K562 (cell line): ENCODE data around the gene IL37. TPM values are rescaled to one million over a fixed set of nuclear protein-coding genes. Genes with fewer than 3 reads are reported as not detected.

ENCODE experiments used
- CREB3 ChIP-seq: fragments of 450-650 bp; conservative IDR thresholded peaks from 2 replicates; pipeline ENCODE4 v1.6.1; 2016; ENCODE audit warnings: missing genetic modification characterization, low read depth, mild to moderate bottlenecking, missing compliant biosample characterization, moderate library complexity
- DACH1 ChIP-seq: fragments of 450-650 bp; IDR thresholded peaks from 2 replicates; pipeline ENCODE4 v1.6.1; 2018; ENCODE audit not compliant: partially characterized antibody
- MYC ChIP-seq, 2 experiments: fragments of 250-450 bp in 1 of 2; sonication (Bioruptor Pico) in 1 of 2; IDR thresholded peaks; 2 replicates each; pipeline versions ENCODE4 v1.5.1 to v1.6.1; 2012 to 2021; ENCODE audit warnings: low read depth in 2 of 2, borderline replicate concordance in 1 of 2, improper control_type of control experiment in 1 of 2, low read length in 1 of 2, mild to moderate bottlenecking in 1 of 2, moderate library complexity in 1 of 2
- SMC3 ChIP-seq: conservative IDR thresholded peaks from 2 replicates; pipeline ENCODE4 v1.6.1; 2011; ENCODE audit warnings: low read depth, low read length, improper control_type of control experiment; ENCODE audit not compliant: insufficient read depth
- UBTF ChIP-seq, 2 experiments: IDR thresholded peaks; 2 replicates each; pipeline ENCODE4 v1.6.1; 2012; ENCODE audit warnings: improper control_type of control experiment in 2 of 2, low read depth in 2 of 2, low read length in 2 of 2, borderline replicate concordance in 1 of 2
- polyA plus RNA-seq, 8 experiments: library from polyadenylated mRNA; depleted of rRNA in 4 of 8; stranded (reverse) in 5 of 8; unstranded in 3 of 8; fragments of >200 nt; fragmentation: Nextera tagmentation in 2 of 8; fragmentation: Illumina TruSeq in 1 of 8; extraction: Ambion mirVana in 2 of 8; extraction: Trizol in 1 of 8; gene quantifications; 2 replicates each; pipeline versions ENCODE4 v1.2.1 to v1.2.3, GENCODE V29; 2011 to 2014; ENCODE audit warnings: inconsistent platforms in 1 of 8, missing spikeins in 1 of 8
- total RNA-seq, 7 experiments: library from RNA; depleted of rRNA in 6 of 7; stranded (reverse); fragments of >200 nt in 6 of 7; fragmentation: Illumina TruSeq in 2 of 7; extraction: Trizol in 2 of 7; gene quantifications; 2 replicates each; pipeline versions ENCODE4 v1.2.1 to v1.2.3, GENCODE V29; 2011 to 2021; ENCODE audit warnings: low replicate concordance in 1 of 7
- TF ChIP-seq, protein P1 (sequence below), 2 experiments: fragments of 450-650 bp; formaldehyde crosslinking in 1 of 2; IDR thresholded peaks; 2 replicates each; pipeline versions ENCODE4 v1.4.0 to v1.6.1; 2014 to 2020; ENCODE audit warnings: mild to moderate bottlenecking in 2 of 2, borderline replicate concordance in 1 of 2, low read depth in 1 of 2
- TF ChIP-seq, protein P2 (sequence below): sonication (generic); formaldehyde crosslinking; IDR thresholded peaks from 2 replicates; pipeline ENCODE4 v1.8.1; 2022; ENCODE audit warnings: missing genetic modification reagents
- TF ChIP-seq, protein P3 (sequence below): sonication (generic); formaldehyde crosslinking; IDR thresholded peaks from 2 replicates; pipeline ENCODE4 v1.9.0; 2022; ENCODE audit warnings: mild to moderate bottlenecking, missing genetic modification reagents

Gene IL37
- total and polyA plus RNA-seq, 9 of the 15 experiments (the other 6 are each of a cell fraction or from before 2014, with no cell fraction given), result not detected

DNA sequence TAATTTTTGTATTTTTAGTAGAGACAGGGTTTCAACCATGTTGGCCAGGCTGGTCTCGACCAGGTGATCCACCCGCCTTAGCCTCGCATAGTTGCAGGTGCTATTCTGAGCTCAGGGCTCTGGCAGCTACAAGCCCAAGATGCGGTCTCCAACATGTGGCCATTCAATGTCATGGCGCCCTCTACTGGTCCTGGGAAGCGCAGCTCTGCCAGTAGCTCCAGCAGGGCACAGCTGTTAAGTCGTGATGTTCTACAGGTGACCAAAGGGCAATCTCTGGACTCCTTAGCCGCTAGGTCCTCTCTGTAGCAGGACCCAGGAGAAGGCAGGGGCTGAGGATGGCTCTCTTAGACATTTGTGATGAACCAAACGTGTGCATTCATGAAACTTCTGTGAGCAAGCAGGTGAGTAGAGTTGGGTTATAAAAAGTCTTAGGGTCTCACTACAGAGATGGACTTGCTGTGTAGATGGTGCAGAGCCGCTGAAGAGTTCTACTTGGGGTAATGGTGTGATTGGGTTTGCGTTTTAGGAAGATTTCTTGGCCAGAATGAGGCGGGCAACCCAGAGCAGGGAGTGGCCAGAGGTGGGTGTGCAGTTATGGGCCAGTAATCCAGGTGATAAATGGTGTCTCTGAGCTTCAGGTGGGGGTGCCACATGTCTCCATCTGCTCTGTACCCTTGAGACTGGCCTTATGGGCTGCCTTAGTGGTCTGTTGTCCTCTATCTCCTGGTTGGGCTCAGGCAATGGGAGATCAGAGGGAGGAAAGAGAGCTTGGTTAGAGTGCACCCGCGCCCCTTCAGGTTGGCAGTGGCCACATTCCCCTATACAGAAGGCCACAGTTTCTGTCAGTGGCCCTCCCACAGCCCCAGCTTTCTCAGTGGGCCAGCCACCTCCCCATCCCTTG lies 31.0 kb downstream of the IL37 start (continued):
- TF ChIP-seq, protein P1, sequence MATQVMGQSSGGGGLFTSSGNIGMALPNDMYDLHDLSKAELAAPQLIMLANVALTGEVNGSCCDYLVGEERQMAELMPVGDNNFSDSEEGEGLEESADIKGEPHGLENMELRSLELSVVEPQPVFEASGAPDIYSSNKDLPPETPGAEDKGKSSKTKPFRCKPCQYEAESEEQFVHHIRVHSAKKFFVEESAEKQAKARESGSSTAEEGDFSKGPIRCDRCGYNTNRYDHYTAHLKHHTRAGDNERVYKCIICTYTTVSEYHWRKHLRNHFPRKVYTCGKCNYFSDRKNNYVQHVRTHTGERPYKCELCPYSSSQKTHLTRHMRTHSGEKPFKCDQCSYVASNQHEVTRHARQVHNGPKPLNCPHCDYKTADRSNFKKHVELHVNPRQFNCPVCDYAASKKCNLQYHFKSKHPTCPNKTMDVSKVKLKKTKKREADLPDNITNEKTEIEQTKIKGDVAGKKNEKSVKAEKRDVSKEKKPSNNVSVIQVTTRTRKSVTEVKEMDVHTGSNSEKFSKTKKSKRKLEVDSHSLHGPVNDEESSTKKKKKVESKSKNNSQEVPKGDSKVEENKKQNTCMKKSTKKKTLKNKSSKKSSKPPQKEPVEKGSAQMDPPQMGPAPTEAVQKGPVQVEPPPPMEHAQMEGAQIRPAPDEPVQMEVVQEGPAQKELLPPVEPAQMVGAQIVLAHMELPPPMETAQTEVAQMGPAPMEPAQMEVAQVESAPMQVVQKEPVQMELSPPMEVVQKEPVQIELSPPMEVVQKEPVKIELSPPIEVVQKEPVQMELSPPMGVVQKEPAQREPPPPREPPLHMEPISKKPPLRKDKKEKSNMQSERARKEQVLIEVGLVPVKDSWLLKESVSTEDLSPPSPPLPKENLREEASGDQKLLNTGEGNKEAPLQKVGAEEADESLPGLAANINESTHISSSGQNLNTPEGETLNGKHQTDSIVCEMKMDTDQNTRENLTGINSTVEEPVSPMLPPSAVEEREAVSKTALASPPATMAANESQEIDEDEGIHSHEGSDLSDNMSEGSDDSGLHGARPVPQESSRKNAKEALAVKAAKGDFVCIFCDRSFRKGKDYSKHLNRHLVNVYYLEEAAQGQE (IDR thresholded peaks at IDR 0.05; ENCODE audit: borderline replicate concordance), result peak; percentile 73
- TF ChIP-seq, protein P1 (CRISPR knock-in tag; IDR thresholded peaks at IDR 0.05; ENCODE audit: low read depth), result 0 out of 2 replicates have a peak, but pooled peaks have one; percentile 45
- TF ChIP-seq, protein P2, sequence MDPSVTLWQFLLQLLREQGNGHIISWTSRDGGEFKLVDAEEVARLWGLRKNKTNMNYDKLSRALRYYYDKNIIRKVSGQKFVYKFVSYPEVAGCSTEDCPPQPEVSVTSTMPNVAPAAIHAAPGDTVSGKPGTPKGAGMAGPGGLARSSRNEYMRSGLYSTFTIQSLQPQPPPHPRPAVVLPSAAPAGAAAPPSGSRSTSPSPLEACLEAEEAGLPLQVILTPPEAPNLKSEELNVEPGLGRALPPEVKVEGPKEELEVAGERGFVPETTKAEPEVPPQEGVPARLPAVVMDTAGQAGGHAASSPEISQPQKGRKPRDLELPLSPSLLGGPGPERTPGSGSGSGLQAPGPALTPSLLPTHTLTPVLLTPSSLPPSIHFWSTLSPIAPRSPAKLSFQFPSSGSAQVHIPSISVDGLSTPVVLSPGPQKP (CRISPR knock-in tag), result no peak
- TF ChIP-seq CREB3 (tag) (no peak), MYC (IDR thresholded peaks at IDR 0.05; ENCODE audit: low read depth, low read length) (peak; percentile 57; the same call in 1 of the 2 replicates), MYC (CRISPR knock-in tag; IDR thresholded peaks at IDR 0.05; ENCODE audit: borderline replicate concordance, low read depth) (no peak), UBTF (IDR thresholded peaks at IDR 0.05; ENCODE audit: borderline replicate concordance in 1 of 2, low read depth in 2 of 2, low read length in 2 of 2) (0 out of 4 replicates have a peak, but pooled peaks of 1 of the 2 experiments have one; percentile 38), SMC3 (peak; percentile 84), DACH1 (peak; percentile 76)
- TF ChIP-seq, protein P3, sequence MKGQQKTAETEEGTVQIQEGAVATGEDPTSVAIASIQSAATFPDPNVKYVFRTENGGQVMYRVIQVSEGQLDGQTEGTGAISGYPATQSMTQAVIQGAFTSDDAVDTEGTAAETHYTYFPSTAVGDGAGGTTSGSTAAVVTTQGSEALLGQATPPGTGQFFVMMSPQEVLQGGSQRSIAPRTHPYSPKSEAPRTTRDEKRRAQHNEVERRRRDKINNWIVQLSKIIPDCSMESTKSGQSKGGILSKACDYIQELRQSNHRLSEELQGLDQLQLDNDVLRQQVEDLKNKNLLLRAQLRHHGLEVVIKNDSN (CRISPR knock-in tag), result 0 out of 2 replicates have a peak, but pooled peaks have one; percentile 31
